CD4-positive, CD25-positive, alpha-beta regulatory T cell (primary cell): ENCODE results near the gene PRTG. TPM values are rescaled to one million over a fixed set of nuclear protein-coding genes. Genes with fewer than 3 reads are reported as not detected.

Experiments used
- ATAC-seq, 2 donors: fragments of 150-1000 bp; cut with Tn5 transposase; one replicate each; pipeline ENCODE4 v1.10.0; 2021; ENCODE audit warnings: low read depth in 2 of 2, moderate number of reproducible peaks in 2 of 2, moderate library complexity in 1 of 2
- DNase-seq, 3 donors: peaks; one replicate each; pipeline versions ENCODE4 v3.0.0 to v3.0.0-alpha.2; 2012 to 2022; ENCODE audit warnings: mixed read lengths in 1 of 3
- H3K27ac ChIP-seq: one replicate; pipeline ENCODE4 v1.7.0; 2013; ENCODE audit warnings: mild to moderate bottlenecking, low read length; ENCODE audit not compliant: insufficient read depth, poor library complexity, severe bottlenecking
- H3K27me3 ChIP-seq: one replicate; pipeline ENCODE4 v1.7.0; 2013; ENCODE audit warnings: low read length; ENCODE audit not compliant: control insufficient read depth, insufficient read depth
- H3K36me3 ChIP-seq: one replicate; pipeline ENCODE4 v1.7.0; 2013; ENCODE audit warnings: mild to moderate bottlenecking, low read length, moderate library complexity; ENCODE audit not compliant: control insufficient read depth, insufficient read depth
- H3K4me1 ChIP-seq: 2 replicates; pipeline ENCODE4 v1.7.0; 2013; ENCODE audit warnings: mild to moderate bottlenecking, low read length; ENCODE audit not compliant: insufficient read depth, control insufficient read depth, poor library complexity, severe bottlenecking
- H3K4me3 ChIP-seq: one replicate; pipeline ENCODE4 v1.7.0; 2013; ENCODE audit warnings: low read depth, mild to moderate bottlenecking, low read length, moderate library complexity
- H3K9me3 ChIP-seq, 2 experiments: 1 replicate in 1 of 2; 2 replicates in 1 of 2; pipeline ENCODE4 v1.7.0; 2013; ENCODE audit warnings: low read length in 2 of 2, mild to moderate bottlenecking in 1 of 2, moderate library complexity in 1 of 2; ENCODE audit not compliant: control insufficient read depth in 2 of 2
- H3K27ac Mint-ChIP-seq, 3 donors: one replicate each; pipeline ENCODE4 v1.8.0; 2020 to 2022; ENCODE audit warnings: mild to moderate bottlenecking in 3 of 3, mixed read lengths in 3 of 3, moderate library complexity in 2 of 3
- H3K27me3 Mint-ChIP-seq: one replicate; pipeline ENCODE4 v1.8.0; 2022; ENCODE audit warnings: mild to moderate bottlenecking, mixed read lengths
- H3K36me3 Mint-ChIP-seq: one replicate; pipeline ENCODE4 v1.8.0; 2020; ENCODE audit warnings: mixed read lengths
- H3K4me1 Mint-ChIP-seq, 4 donors: one replicate each; pipeline ENCODE4 v1.8.0; 2020 to 2022; ENCODE audit warnings: mixed read lengths in 4 of 4, mild to moderate bottlenecking in 1 of 4
- H3K4me3 Mint-ChIP-seq, 4 donors: one replicate each; pipeline ENCODE4 v1.8.0; 2020 to 2022; ENCODE audit warnings: mild to moderate bottlenecking in 4 of 4, mixed read lengths in 4 of 4, moderate library complexity in 3 of 4
- H3K9me3 Mint-ChIP-seq, 7 donors: one replicate each; pipeline ENCODE4 v1.8.0; 2020 to 2022; ENCODE audit warnings: mixed read lengths in 7 of 7, mild to moderate bottlenecking in 3 of 7, moderate library complexity in 2 of 7
- polyA plus RNA-seq, 4 donors: library from polyadenylated mRNA; unstranded; fragments of 300-500 nt; fragmentation: Illumina TruSeq; gene quantifications; one replicate each; pipeline ENCODE4 v1.2.3, GENCODE V29; 2021
- total RNA-seq: library from RNA; stranded (reverse); gene quantifications from one replicate; pipeline ENCODE4 v1.2.3, GENCODE V29; 2022

The PRTG gene
- total and polyA plus RNA-seq, 5 donors from 2014 or later: not detected

DNA sequence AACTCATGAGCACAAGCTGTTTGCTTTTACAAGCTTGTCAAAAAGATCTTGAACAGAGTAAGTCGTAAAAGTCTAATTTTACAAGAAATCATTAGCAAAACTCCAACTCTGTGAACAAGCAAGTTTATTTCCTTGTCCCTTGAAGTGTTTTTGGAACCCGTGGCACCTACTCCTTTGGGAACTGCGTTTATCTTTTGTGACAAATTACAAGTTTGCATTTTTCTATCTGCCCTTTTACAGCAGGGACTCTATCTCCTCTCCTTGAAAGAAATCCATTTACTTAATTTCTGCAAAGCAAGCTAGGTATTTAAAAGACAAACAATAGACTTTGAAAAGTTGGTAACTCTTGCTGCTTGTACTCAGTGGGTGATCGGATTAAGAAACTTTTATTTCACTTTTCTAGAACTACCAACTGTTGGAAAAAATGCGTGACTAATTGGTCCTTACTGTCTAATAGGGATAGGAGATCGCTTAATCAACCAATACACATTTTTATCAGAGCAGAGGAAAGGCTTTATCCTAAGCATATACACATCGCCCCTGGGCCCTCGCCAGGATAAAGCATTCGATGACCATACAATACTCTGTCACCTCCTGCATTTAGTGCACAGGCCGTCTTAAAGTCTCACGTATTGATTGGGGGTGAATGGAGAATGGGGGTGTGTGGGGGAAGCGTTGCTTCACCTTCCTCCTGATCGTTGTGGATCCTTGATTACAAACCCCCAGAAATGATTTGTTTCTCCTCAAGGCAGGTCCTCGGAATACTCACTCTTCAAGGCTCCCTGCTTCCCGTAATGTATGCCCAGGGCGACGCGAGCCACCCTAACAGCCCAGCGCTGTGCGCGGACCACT is 1.7 kb downstream of the PRTG start:
- Histone ChIP-seq H3K36me3 (no peaks in the 10 kb centered on the region), H3K4me1 (peaks cover 21% of the 10 kb centered on the region), H3K27me3 (peaks cover 45% of the 10 kb centered on the region), H3K9me3 (no peaks in the 10 kb centered on the region), H3K27ac (no peak overlapping the region), H3K4me3 (peak overlapping the region; percentile 62)
- H3K4me1 Mint-ChIP-seq: peaks cover 0 to 4% (median 0%) of the 10 kb centered on the region in 4 donors
- DNase-seq: no peak
- H3K27ac Mint-ChIP-seq: no peak overlapping the region
- ATAC-seq: peak in 1 of 2 donors; percentile 46
- no peaks in the 10 kb centered on the region for H3K36me3 Mint-ChIP-seq
- H3K27me3 Mint-ChIP-seq: peaks cover 48% of the 10 kb centered on the region
- no peak overlapping the region for H3K4me3 Mint-ChIP-seq
- peaks cover 0 to 4% (median 0%) of the 10 kb centered on the region in 7 donors for H3K9me3 Mint-ChIP-seq

DNA sequence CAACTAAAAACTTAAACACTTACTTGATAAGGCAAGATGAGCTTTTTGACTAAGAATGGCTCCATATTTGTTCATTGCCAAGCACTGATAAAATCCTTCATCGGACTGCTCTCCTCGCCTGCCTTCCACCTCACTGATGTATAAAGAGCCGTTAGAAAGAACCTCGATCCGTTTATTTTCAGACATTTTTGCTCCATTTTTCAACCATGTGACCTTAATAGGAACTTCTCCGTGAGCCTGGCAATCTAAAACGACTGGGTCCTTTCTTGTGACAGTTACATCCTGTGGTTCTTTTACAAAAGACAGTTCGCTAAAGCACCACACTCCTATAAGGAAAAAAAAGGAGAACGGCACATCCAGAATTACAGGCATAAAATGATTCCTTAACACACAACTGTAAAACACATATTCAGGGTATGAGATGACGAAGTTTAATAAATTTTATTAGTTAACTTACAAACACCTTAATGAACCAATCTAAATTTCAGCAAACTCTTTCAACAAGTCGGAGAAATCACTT is 2.5 kb downstream of the PRTG start:
- Mint-ChIP-seq H3K4me1 (peaks cover 0 to 4% (median 0%) of the 10 kb centered on the region in 4 donors), H3K27ac (no peak overlapping the region), H3K4me3 (no peak overlapping the region), H3K36me3 (no peaks in the 10 kb centered on the region), H3K9me3 (peaks cover 0 to 4% (median 0%) of the 10 kb centered on the region in 7 donors), H3K27me3 (peaks cover 44% of the 10 kb centered on the region)
- H3K27ac ChIP-seq: no peak overlapping the region
- ATAC-seq: no peak
- peaks cover 21% of the 10 kb centered on the region for H3K4me1 ChIP-seq
- peaks cover 51% of the 10 kb centered on the region for H3K27me3 ChIP-seq
- H3K9me3 ChIP-seq: no peaks in the 10 kb centered on the region
- no peaks in the 10 kb centered on the region for H3K36me3 ChIP-seq
- DNase-seq: no peak
- H3K4me3 ChIP-seq: no peak overlapping the region

DNA sequence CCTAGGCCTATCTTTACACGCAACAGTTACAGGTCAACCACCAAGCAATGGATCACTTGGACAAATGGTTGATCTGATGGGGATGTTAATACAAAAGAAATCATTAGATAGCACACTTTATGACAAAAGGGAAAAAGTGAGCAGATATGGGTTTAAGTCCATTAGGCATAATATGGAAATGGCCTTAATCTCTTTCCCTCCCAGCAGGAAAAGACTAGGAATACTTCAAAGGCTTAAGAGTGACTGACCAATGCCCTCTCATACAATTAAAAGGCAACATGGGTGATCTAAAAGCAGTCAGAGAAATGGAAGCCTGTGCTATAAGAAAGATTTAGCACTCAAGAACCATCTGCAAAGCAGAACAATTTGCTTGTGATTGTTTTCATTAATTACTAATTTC is 3.3 kb downstream of the PRTG start:
- peaks cover 50% of the 10 kb centered on the region for H3K27me3 ChIP-seq
- Mint-ChIP-seq H3K4me3 (no peak overlapping the region), H3K27me3 (peaks cover 39% of the 10 kb centered on the region)

GRCh38 chr15:55738715-55739114 is 4.2 kb downstream of the PRTG start:
- no peak overlapping the region for H3K4me3 ChIP-seq
- DNase-seq (no peak), ATAC-seq (no peak)
- peaks cover 0 to 2% (median 0%) of the 10 kb centered on the region in 7 donors for H3K9me3 Mint-ChIP-seq
- H3K27ac Mint-ChIP-seq: no peak overlapping the region
- peaks cover 32% of the 10 kb centered on the region for H3K27me3 Mint-ChIP-seq
- H3K27ac ChIP-seq: no peak overlapping the region
- H3K27me3 ChIP-seq: peaks cover 43% of the 10 kb centered on the region
- no peak overlapping the region for H3K4me3 Mint-ChIP-seq
- H3K36me3 Mint-ChIP-seq: no peaks in the 10 kb centered on the region
- H3K9me3 ChIP-seq: no peaks in the 10 kb centered on the region
- peaks cover 0 to 3% (median 0%) of the 10 kb centered on the region in 4 donors for H3K4me1 Mint-ChIP-seq
- peaks cover 21% of the 10 kb centered on the region for H3K4me1 ChIP-seq
- no peaks in the 10 kb centered on the region for H3K36me3 ChIP-seq

More for the DNA sequence above, 3.3 kb downstream of the PRTG start:
- Mint-ChIP-seq H3K36me3 (no peaks in the 10 kb centered on the region), H3K4me1 (peaks cover 0 to 4% (median 0%) of the 10 kb centered on the region in 4 donors), H3K9me3 (peaks cover 0 to 2% (median 0%) of the 10 kb centered on the region in 7 donors), H3K27ac (no peak overlapping the region)
- H3K4me3 ChIP-seq: no peak overlapping the region
- ATAC-seq (no peak), DNase-seq (no peak)
- H3K9me3 ChIP-seq: no peaks in the 10 kb centered on the region
- H3K4me1 ChIP-seq: peaks cover 21% of the 10 kb centered on the region
- no peaks in the 10 kb centered on the region for H3K36me3 ChIP-seq
- no peak overlapping the region for H3K27ac ChIP-seq

DNA sequence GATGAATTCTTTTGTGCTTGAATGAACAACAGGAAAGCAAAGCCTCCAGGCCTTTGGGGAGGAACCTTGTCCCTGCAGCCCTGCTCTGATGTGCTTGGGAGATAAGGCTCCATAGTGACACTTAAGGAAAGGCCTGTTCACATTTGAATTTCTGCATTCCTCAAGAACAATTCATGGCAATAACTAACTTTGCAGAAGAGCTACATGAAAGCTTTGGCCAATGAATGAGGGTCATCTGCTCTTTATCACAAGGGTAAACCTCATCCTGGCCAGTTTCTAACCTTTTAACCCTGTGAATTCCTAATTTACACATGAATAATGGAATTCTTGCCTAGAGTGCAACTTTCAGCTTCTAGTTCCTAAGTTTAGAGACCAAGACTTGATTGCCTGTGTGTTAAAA is 5.6 kb downstream of the PRTG start:
- peaks cover 42% of the 10 kb centered on the region for H3K27me3 ChIP-seq
- Mint-ChIP-seq H3K27ac (no peak overlapping the region), H3K27me3 (peaks cover 31% of the 10 kb centered on the region), H3K4me3 (no peak overlapping the region), H3K4me1 (no peaks in the 10 kb centered on the region), H3K9me3 (peaks cover 0 to 2% (median 0%) of the 10 kb centered on the region in 7 donors), H3K36me3 (no peaks in the 10 kb centered on the region)
- H3K9me3 ChIP-seq: no peaks in the 10 kb centered on the region
- ATAC-seq: no peak
- H3K4me3 ChIP-seq: no peak overlapping the region
- peaks cover 10% of the 10 kb centered on the region for H3K4me1 ChIP-seq
- H3K36me3 ChIP-seq: no peaks in the 10 kb centered on the region
- no peak for DNase-seq
- no peak overlapping the region for H3K27ac ChIP-seq

DNA sequence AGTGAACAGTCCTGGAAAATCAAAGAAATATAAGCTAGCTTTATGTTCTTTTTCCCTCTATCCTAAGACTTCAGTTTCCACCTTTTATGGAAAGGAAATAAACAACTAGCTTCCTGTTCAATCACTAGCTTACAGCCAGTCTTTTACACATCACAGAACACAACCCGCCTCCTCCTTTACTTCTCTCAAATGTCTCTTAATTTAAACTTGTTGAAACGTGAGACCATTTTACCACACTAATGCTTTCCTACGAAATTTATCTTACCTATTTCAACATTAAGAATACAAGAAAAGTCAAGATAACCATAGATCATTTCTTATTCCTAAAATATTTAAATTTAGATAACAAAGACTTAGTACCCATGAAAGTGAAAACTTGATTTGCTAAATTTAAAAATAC is 6.2 kb downstream of the PRTG start:
- Mint-ChIP-seq H3K27ac (no peak overlapping the region), H3K4me1 (no peaks in the 10 kb centered on the region), H3K36me3 (no peaks in the 10 kb centered on the region), H3K4me3 (no peak overlapping the region), H3K27me3 (peaks cover 31% of the 10 kb centered on the region), H3K9me3 (peaks cover 0 to 2% (median 0%) of the 10 kb centered on the region in 7 donors)
- no peak for DNase-seq
- Histone ChIP-seq H3K4me3 (no peak overlapping the region), H3K27me3 (peaks cover 41% of the 10 kb centered on the region), H3K27ac (no peak overlapping the region), H3K36me3 (no peaks in the 10 kb centered on the region), H3K4me1 (peaks cover 4% of the 10 kb centered on the region), H3K9me3 (no peaks in the 10 kb centered on the region)
- no peak for ATAC-seq

DNA sequence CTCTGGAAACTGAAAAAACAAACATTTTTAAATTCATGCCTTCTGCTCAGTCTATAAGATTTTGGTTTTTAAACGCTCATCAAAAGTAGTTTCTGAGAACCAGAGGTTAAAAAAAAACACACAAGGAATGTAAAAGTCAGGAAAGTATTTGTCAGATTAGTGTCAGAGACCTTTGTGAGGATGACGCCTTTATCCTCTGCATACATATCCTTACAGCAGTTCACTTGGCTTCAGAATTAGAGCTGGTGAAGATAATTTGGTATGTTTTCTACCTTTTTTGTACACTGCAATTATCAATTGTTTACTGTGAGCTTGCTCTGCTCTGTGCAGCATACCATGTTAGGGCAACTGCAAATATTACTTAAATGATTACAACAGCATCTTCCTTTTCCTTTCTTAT is 8.3 kb downstream of the PRTG start:
- ATAC-seq: no peak
- H3K9me3 Mint-ChIP-seq: peaks cover 0 to 2% (median 0%) of the 10 kb centered on the region in 7 donors

More for the DNA sequence above, 8.3 kb downstream of the PRTG start:
- no peak for DNase-seq
- H3K27ac ChIP-seq: no peak overlapping the region
- Mint-ChIP-seq H3K4me3 (no peak overlapping the region), H3K27me3 (peaks cover 31% of the 10 kb centered on the region), H3K36me3 (no peaks in the 10 kb centered on the region), H3K4me1 (no peaks in the 10 kb centered on the region), H3K27ac (no peak overlapping the region)
- H3K27me3 ChIP-seq: peaks cover 24% of the 10 kb centered on the region
- no peaks in the 10 kb centered on the region for H3K9me3 ChIP-seq
- H3K4me1 ChIP-seq: no peaks in the 10 kb centered on the region
- H3K4me3 ChIP-seq: no peak overlapping the region
- H3K36me3 ChIP-seq: no peaks in the 10 kb centered on the region
